PC-3 (cell line): ENCODE data around the gene CCNQ. TPM values are rescaled to one million over a fixed set of nuclear protein-coding genes. Genes with fewer than 3 reads are reported as not detected.

Source experiments
- ATAC-seq: fragments of 200-7000 bp; cut with Tn5 transposase; 2 replicates; pipeline ENCODE4 v1.9.1; 2020; ENCODE audit warnings: mild to moderate bottlenecking, moderate library complexity
- BruUV-seq: library from RNA; stranded (reverse); fragments of 400-500 nt; replicated peaks from 2 replicates; lab custom pipeline; 2021; lab: Mats Ljungman, UMichigan
- CTCF ChIA-PET: fragments of 300-600 bp; sonication (Branson Sonifier 250); formaldehyde crosslinking; loops from one replicate; lab custom pipeline; 2022; ENCODE audit warnings: antibody characterized with exemption; lab: Charles Lee
- POLR2A ChIA-PET: fragments of 300-600 bp; sonication (Branson Sonifier 250); formaldehyde crosslinking; loops from one replicate; lab custom pipeline; 2022; ENCODE audit warnings: antibody characterized with exemption; ENCODE audit not compliant: unreplicated experiment; lab: Charles Lee
- DNase-seq: peaks from one replicate; pipeline ENCODE4 v3.0.0-alpha.2; 2015
- H2AFZ ChIP-seq: fragments of 300-600 bp; sonication (generic); 2 replicates; pipeline ENCODE4 v1.6.0; 2016; ENCODE audit warnings: antibody characterized with exemption, low read length
- H3F3A ChIP-seq: fragments of 300-600 bp; sonication (generic); one replicate; pipeline ENCODE4 v1.6.0; 2017; ENCODE audit warnings: antibody characterized with exemption, low read length, control low read depth, mild to moderate bottlenecking; ENCODE audit not compliant: unreplicated experiment
- H3K27ac ChIP-seq: fragments of 300-600 bp; sonication (generic); 2 replicates; pipeline ENCODE4 v1.5.1; 2016; ENCODE audit warnings: mild to moderate bottlenecking, low read length
- H3K27me3 ChIP-seq: fragments of 300-600 bp; sonication (generic); 2 replicates; pipeline ENCODE4 v1.6.1; 2016; ENCODE audit warnings: low read length, mixed read lengths
- H3K36me3 ChIP-seq: fragments of 300-600 bp; sonication (generic); 2 replicates; pipeline ENCODE4 v1.6.1; 2016; ENCODE audit warnings: low read depth, mixed run types, low read length, mixed read lengths
- H3K4me1 ChIP-seq: fragments of 300-600 bp; sonication (generic); 2 replicates; pipeline ENCODE4 v1.5.1; 2016; ENCODE audit warnings: low read length; ENCODE audit not compliant: insufficient read depth
- H3K4me2 ChIP-seq: fragments of 300-600 bp; sonication (generic); 2 replicates; pipeline ENCODE4 v1.6.0; 2016; ENCODE audit warnings: low read length
- H3K4me3 ChIP-seq: fragments of 300-600 bp; sonication (generic); 2 replicates; pipeline ENCODE4 v1.5.1; 2016; ENCODE audit warnings: mild to moderate bottlenecking, low read length, mixed read lengths
- H3K79me2 ChIP-seq: fragments of 300-600 bp; sonication (generic); 2 replicates; pipeline ENCODE4 v1.6.1; 2017; ENCODE audit warnings: low read length, mixed read lengths
- H3K9ac ChIP-seq: fragments of 300-600 bp; sonication (generic); 2 replicates; pipeline ENCODE4 v1.6.0; 2016; ENCODE audit warnings: mild to moderate bottlenecking, low read length
- H3K9me2 ChIP-seq: fragments of 300-600 bp; sonication (generic); replicated peaks from 2 replicates; pipeline ENCODE4 v1.6.1; 2016; ENCODE audit warnings: mixed run types, low read length, mixed read lengths
- H3K9me3 ChIP-seq: fragments of 300-600 bp; sonication (generic); 2 replicates; pipeline ENCODE4 v1.6.1; 2016; ENCODE audit warnings: low read length, mixed read lengths
- H4K20me1 ChIP-seq: fragments of 300-600 bp; sonication (generic); 2 replicates; pipeline ENCODE4 v1.6.1; 2016; ENCODE audit warnings: low read length, mixed read lengths
- EZH2 ChIP-seq: fragments of 300-600 bp; sonication (generic); IDR thresholded peaks from one replicate; pipeline ENCODE4 v1.6.1; 2017; ENCODE audit warnings: antibody characterized with exemption, mild to moderate bottlenecking, low read length; ENCODE audit not compliant: unreplicated experiment
- EZH2phosphoT487 ChIP-seq: fragments of 300-600 bp; sonication (generic); IDR thresholded peaks from 2 replicates; pipeline ENCODE4 v1.6.1; 2018; ENCODE audit warnings: mild to moderate bottlenecking, antibody characterized with exemption, low read length, borderline replicate concordance
- intact Hi-C: fragments of 100-400 bp; cut with micrococcal nuclease; formaldehyde crosslinking; loops from 2 replicates; pipeline ENCODE4 v1.9.0; 2023
- total RNA-seq: library from RNA; depleted of rRNA; stranded (reverse); fragments of >200 nt; gene quantifications from 2 replicates; pipeline ENCODE4 v1.2.3, GENCODE V29; 2014
- TF ChIP-seq, protein P1 (sequence below): fragments of 300-600 bp; sonication (generic); conservative IDR thresholded peaks from 2 replicates; pipeline ENCODE4 v1.5.1; 2017; ENCODE audit warnings: antibody characterized with exemption, low read depth, mild to moderate bottlenecking, low read length

Gene CCNQ
- total RNA-seq, 1 experiment from 2014 or later: 110 TPM

DNA sequence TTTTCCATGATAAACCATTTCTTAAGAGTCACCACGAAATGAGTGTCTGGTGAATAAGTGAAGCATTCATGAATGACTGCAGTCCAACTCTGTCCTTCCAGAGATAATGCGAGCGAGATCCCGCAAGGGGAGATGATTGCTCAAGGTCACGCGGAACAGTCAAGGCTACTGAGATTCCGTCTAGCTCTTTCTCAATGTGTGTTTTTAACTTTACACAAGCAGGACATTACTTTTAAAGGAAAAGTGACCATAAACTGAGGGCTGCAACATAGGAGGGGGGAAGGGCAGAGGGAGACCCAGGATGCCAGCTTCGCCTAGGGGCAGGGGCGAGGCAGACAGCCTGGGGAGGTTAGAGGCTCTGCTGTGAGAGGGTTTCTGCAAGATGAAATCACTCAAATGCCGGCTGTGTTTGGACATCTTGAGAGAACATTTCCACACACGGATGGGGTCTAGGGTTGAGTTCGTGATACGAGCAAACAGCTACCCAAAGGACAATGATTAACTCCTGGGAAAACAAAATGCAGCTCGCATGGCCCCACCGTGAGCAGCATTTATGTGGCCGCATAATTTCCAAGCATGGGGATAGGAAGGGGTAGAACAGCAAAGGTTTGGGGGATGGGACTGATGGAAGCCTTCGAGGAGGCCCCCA is 23.8 kb upstream of the CCNQ start:
- BruUV-seq: no TSS peak
- no peaks in the 10 kb centered on the region for H3K4me1 ChIP-seq
- no peaks in the 10 kb centered on the region for H3K79me2 ChIP-seq
- TF ChIP-seq EZH2 (no peak), EZH2phosphoT487 (no peak)
- TF ChIP-seq, protein P1, sequence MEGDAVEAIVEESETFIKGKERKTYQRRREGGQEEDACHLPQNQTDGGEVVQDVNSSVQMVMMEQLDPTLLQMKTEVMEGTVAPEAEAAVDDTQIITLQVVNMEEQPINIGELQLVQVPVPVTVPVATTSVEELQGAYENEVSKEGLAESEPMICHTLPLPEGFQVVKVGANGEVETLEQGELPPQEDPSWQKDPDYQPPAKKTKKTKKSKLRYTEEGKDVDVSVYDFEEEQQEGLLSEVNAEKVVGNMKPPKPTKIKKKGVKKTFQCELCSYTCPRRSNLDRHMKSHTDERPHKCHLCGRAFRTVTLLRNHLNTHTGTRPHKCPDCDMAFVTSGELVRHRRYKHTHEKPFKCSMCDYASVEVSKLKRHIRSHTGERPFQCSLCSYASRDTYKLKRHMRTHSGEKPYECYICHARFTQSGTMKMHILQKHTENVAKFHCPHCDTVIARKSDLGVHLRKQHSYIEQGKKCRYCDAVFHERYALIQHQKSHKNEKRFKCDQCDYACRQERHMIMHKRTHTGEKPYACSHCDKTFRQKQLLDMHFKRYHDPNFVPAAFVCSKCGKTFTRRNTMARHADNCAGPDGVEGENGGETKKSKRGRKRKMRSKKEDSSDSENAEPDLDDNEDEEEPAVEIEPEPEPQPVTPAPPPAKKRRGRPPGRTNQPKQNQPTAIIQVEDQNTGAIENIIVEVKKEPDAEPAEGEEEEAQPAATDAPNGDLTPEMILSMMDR: no peak
- ChIA-PET POLR2A (no interaction called here), CTCF (no interaction called here)
- intact Hi-C loops: no loop called here
- ATAC-seq: no peak
- no peak overlapping the region for H2AFZ ChIP-seq
- DNase-seq: no peak
- peaks cover 37% of the 10 kb centered on the region for H3K27me3 ChIP-seq
- H4K20me1 ChIP-seq: no peaks in the 10 kb centered on the region
- H3K9ac ChIP-seq: no peak overlapping the region
- H3K4me3 ChIP-seq: no peak overlapping the region
- no peak overlapping the region for H3K27ac ChIP-seq
- no peaks in the 10 kb centered on the region for H3K9me3 ChIP-seq
- H3F3A ChIP-seq: no peaks in the 10 kb centered on the region
- H3K9me2 ChIP-seq: no peaks in the 10 kb centered on the region
- no peaks in the 10 kb centered on the region for H3K36me3 ChIP-seq
- no peak overlapping the region for H3K4me2 ChIP-seq

DNA sequence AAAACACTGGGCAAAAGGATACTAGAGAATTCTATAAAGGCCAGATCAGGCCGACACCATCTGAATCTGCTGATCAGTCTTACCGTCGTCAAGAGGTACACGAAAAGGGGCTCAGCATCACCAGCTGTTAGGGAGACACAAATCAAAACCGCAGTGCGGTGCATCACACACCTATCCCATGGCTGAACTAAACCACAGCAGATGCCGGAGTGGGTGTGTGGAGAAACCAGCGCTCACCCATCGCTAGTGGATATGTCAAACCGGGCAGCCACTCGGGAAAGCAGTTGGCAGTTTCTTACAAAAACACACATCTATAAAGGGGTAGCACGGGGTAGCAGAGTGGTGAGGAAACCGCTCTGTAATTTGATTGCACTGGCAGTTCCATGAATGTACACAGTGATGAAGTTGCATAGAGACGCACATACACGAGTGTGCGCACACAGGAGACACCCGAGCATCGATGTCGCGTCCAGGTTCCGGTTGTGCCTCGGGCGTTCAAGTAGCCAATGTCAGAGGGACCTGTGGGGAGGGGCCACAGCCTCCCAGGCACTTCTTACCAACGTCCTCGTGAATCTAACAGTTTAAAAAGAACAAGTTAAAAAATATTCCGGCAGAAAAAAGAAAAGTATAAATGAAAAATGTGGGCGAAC is 23.1 kb upstream of the CCNQ start:
- no peak overlapping the region for H3K27ac ChIP-seq
- H3K27me3 ChIP-seq: peaks cover 44% of the 10 kb centered on the region
- no TSS peak for BruUV-seq
- CTCF ChIA-PET: no interaction called here
- no peaks in the 10 kb centered on the region for H3K79me2 ChIP-seq
- H3K9me2 ChIP-seq: no peaks in the 10 kb centered on the region
- H3K9me3 ChIP-seq: no peaks in the 10 kb centered on the region
- H3K9ac ChIP-seq: no peak overlapping the region
- no peaks in the 10 kb centered on the region for H3F3A ChIP-seq
- H3K4me1 ChIP-seq: no peaks in the 10 kb centered on the region
- H4K20me1 ChIP-seq: no peaks in the 10 kb centered on the region
- no peak overlapping the region for H2AFZ ChIP-seq
- no peaks in the 10 kb centered on the region for H3K36me3 ChIP-seq
- no peak for ATAC-seq
- POLR2A ChIA-PET: no interaction called here
- intact Hi-C loops: no loop called here
- no peak overlapping the region for H3K4me3 ChIP-seq
- TF ChIP-seq, protein P1: no peak
- TF ChIP-seq EZH2phosphoT487 (no peak), EZH2 (no peak)
- no peak for DNase-seq
- no peak overlapping the region for H3K4me2 ChIP-seq

- intact Hi-C loops: no loop called here
- ChIA-PET CTCF (no interaction called here), POLR2A (no interaction called here)
- H3K27me3 ChIP-seq: peaks cover 58% of the 10 kb centered on the region
- TF ChIP-seq EZH2: no peak
- TF ChIP-seq, protein P1: no peak
- no peak for TF ChIP-seq EZH2phosphoT487
- no peak overlapping the region for H3K4me2 ChIP-seq
- DNase-seq: no peak
- H4K20me1 ChIP-seq: no peaks in the 10 kb centered on the region
- no peaks in the 10 kb centered on the region for H3K4me1 ChIP-seq
- H3K9me3 ChIP-seq: no peaks in the 10 kb centered on the region
- no peak for ATAC-seq
- no peaks in the 10 kb centered on the region for H3K36me3 ChIP-seq
- no peaks in the 10 kb centered on the region for H3K79me2 ChIP-seq
- no peak overlapping the region for H2AFZ ChIP-seq
- no peak overlapping the region for H3K27ac ChIP-seq
- no TSS peak for BruUV-seq
- H3K9ac ChIP-seq: no peak overlapping the region
- no peaks in the 10 kb centered on the region for H3F3A ChIP-seq
- H3K4me3 ChIP-seq: no peak overlapping the region
- no peaks in the 10 kb centered on the region for H3K9me2 ChIP-seq
Observed at GRCh38 chrX:153620576-153620975, 21.6 kb upstream of the CCNQ start.
